Measurements from ENCODE around the gene CBX5. TPM values are rescaled to one million over a fixed set of nuclear protein-coding genes. Genes with fewer than 3 reads are reported as not detected.

The CBX5 gene
- polyA plus RNA-seq, 3 donors from 2014 or later, result 5.9 to 23.6 (median 11.5) TPM

DNA sequence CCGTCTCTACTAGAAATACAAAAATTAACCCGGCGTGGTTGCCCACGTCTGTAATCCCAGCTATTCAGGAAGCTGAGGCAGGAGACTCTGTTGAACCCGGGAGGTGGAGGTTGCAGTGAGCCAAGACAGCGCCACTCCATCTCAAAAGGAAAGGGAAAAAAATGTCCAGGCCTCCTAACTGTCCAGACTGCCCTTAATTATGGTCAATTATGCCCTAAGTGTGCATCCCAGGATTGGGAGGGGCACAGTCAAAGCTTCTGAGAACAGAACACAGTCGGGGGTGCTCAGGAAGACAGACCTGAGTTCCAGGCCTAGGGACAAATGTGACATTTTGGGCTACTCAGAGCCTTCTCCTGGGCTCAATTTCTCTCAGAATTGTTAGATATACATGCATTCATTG lies 59.4 kb downstream of the CBX5 start:
- Mint-ChIP-seq H3K27ac (no peak overlapping the region), H3K4me3 (no peak overlapping the region), H3K4me1 (peaks cover 27 to 30% of the 10 kb centered on the region in 2 donors), H3K9me3 (no peaks in the 10 kb centered on the region), H3K27me3 (ENCODE audit: low read depth in 3 of 3) (peaks cover 8 to 16% (median 12%) of the 10 kb centered on the region in 3 donors), H3K36me3 (no peaks in the 10 kb centered on the region)
- DNase-seq, result no peak

DNA sequence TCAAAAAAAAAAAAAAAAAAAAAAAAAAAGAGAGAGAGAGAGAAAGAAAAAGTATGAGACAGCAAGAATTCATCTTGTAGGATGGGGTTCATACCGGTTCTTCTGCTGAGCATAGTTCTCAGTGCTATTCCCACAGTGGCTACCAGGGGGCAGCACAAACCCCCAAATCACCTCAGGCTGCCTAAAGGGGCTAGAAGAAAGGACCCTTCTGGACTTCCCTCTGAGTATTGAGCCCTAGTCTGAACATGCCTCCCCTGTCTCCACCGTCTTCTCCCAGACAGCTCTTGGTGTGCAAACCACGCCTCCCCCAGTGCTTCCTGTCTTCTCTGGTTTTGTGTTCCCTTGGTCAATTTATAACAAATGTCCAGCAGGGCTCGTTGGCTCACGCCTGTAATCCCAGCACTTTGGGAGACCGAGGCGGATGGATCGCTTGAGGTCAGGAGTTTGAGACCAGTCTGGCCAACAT lies 59.8 kb downstream of the CBX5 start:
- peak; percentile 40 to 54 (median 51) for DNase-seq
- Mint-ChIP-seq H3K27ac (no peak overlapping the region), H3K9me3 (no peaks in the 10 kb centered on the region), H3K4me1 (peaks cover 32 to 35% of the 10 kb centered on the region in 2 donors), H3K27me3 (ENCODE audit: low read depth in 3 of 3) (peaks cover 9 to 17% (median 12%) of the 10 kb centered on the region in 3 donors), H3K4me3 (no peak overlapping the region), H3K36me3 (no peaks in the 10 kb centered on the region)

DNA sequence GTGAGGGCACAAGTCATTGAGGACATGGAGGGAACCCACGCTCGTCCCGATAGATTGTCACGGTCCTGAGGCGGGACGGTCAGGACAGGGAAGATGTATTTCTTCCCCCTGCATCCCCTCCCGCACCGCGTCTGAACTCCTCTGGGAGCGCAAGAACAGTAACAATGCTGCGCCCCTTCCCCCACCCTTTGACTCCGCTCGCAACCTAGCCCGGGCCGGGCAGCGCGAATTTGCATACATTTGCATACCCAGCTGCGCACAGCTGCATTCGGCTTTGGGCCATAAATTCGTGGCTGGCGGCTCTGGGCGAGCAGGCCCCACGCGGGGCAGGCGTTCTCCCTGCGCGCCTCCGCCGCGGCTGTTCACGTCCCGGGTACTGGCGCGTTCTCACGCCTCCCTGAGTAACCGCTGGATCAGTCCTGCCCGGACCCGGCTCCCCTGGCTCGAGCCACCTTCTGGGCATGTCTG lies 62.1 kb downstream of the CBX5 start:
- no peak for DNase-seq
- H3K4me3 Mint-ChIP-seq, result peak overlapping the region in 3 of 5 donors; percentile 15 to 58 (median 56)
- H3K9me3 Mint-ChIP-seq, result no peaks in the 10 kb centered on the region

DNA sequence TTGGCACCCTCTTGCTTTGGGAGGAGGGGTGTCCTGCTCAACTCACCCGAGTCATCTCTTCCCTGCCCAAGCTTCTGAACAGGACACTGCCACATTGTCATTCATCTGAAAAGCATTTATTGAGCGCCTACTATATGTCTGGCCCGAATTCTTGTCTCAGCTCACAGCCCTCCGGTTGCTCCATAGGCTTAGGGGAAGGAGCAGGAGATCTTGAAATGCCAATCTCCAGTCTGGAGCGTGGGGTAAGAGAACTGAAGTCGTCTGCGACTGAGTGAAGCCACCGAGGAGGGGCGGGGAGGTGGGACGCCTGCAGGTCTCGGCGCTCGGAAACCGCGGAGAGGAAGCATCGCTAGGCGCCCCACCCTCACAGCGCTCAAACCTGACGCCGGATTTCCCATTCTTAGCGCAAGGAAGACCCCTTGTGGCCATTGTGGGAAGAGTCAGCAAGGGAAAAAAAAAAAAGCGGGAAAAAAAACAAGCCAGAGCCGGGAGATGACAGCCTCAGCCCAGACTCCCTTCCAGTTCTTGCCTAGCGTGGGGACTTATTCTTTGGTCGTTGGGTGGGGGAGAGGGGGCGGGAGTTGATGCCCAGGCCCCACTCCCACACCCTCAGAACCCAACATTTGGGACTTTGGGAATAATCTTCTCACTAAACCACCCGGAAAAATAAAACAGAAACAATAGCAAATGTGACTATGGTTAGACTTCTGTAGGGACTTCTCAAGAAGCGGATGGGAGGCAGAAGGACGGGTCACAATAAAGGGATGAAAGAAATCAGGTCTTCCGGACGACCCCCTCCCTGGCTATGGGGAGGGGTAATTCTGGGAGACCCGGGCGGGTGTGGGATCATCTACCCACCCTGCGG lies 62.9 kb downstream of the CBX5 start:
- H3K4me3 Mint-ChIP-seq, result peak overlapping the region; percentile 77 to 88 (median 83)
- H3K9me3 Mint-ChIP-seq, result no peaks in the 10 kb centered on the region
- DNase-seq, result peak; percentile 70 to 73 (median 71)
- H3K4me1 Mint-ChIP-seq, result peaks cover 38% of the 10 kb centered on the region in 2 donors
- peak overlapping the region; percentile 42 to 87 (median 70) for H3K27ac Mint-ChIP-seq
- H3K27me3 Mint-ChIP-seq (ENCODE audit: low read depth in 3 of 3), result peaks cover 9 to 20% (median 15%) of the 10 kb centered on the region in 3 donors
- H3K36me3 Mint-ChIP-seq, result no peaks in the 10 kb centered on the region

More for the DNA sequence above, 62.1 kb downstream of the CBX5 start:
- no peaks in the 10 kb centered on the region for H3K36me3 Mint-ChIP-seq
- H3K27me3 Mint-ChIP-seq (ENCODE audit: low read depth in 3 of 3), result peaks cover 9 to 19% (median 14%) of the 10 kb centered on the region in 3 donors
- peak overlapping the region in 1 of 6 donors; percentile 48 for H3K27ac Mint-ChIP-seq
- peaks cover 38% of the 10 kb centered on the region in 2 donors for H3K4me1 Mint-ChIP-seq

DNA sequence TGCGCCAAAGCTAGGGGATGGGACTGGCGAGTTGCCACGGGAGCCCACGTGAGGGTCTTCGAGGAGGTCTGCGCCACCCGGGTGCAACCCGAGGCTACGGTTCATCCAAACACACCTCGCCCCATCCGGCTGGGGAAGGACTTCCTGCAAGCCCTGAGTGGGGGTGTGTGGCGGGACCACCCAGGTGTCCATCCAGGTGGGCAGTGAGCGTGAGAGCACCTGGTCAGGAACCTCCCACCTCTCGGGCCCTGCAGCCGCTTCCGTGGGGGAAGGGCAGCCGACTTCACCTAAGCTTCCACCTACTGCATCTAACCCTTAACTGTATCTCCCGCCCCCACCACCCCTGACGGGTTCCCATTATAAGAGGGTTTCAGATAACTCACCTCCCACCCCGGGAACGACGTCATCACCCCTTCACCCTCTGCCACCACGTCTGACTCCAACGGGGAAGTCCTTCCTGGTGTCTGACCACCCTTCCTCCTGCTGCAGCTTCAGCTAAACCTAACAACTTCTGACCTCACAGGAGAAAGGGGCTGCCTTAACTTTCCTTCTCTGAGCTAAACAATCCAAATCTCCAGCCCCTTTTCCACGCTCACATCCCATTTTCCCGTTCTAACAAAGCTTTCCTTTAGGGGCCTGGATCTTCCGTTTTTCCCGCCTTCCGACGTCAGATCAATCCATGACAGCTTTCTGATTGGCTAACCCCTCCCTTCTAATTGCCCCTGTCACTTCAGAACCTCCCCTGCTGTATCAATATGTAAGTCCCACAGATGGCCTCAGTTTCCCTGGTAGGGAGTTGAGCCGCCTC lies 63.7 kb downstream of the CBX5 start:
- Mint-ChIP-seq H3K4me3 (peak overlapping the region; percentile 77 to 89 (median 83)), H3K4me1 (peaks cover 38% of the 10 kb centered on the region in 2 donors), H3K27ac (peak overlapping the region; percentile 49 to 87 (median 70)), H3K36me3 (no peaks in the 10 kb centered on the region), H3K27me3 (ENCODE audit: low read depth in 3 of 3) (peaks cover 9 to 24% (median 15%) of the 10 kb centered on the region in 3 donors), H3K9me3 (no peaks in the 10 kb centered on the region)
- peak; percentile 39 to 42 (median 41) for DNase-seq

DNA sequence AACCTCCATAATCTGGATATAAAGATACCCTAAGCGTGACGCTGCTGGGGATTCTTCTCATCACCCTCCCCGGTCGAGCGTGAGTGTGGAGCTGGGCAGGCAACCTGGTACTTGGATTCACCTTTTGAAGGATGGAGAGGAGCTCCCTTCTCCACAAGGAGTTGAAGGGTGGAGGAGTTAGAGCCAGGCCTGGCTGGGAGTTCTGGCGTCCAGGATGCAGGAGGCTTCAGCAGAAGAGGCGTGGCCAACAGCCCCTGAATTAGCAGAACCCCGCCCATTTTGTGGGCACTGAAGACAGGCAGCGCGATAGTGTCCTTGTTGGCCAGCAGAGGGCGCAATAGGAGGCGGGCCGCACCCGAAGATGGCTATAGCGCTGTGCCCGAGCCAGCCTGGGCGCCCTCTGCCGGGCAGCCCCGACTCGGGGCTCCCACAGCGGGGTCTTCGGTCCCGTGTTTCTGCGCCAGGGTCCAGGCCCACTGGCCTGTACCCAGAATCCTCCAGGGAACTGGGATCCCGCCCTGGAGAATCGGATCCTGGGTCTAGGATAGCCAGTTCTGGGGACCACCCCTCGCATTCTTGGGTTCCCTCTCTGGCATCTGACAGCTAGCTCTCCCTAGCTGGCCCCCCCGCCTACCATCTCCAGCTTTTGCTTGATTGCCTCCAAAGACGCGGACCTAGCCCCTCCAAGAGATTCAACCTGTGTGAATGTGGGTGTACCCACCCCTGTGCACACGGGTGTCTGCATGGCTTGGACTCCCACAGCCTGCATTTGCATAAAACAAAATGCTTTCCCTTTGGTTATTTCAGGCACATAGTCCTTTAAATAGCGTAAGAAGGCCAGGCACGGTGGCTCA lies 65.1 kb downstream of the CBX5 start:
- H3K4me1 Mint-ChIP-seq, result peaks cover 38% of the 10 kb centered on the region in 2 donors
- H3K27me3 Mint-ChIP-seq (ENCODE audit: low read depth in 3 of 3), result peaks cover 9 to 28% (median 13%) of the 10 kb centered on the region in 3 donors
- no peaks in the 10 kb centered on the region for H3K9me3 Mint-ChIP-seq
- peak; percentile 89 to 93 (median 92) for DNase-seq
- H3K27ac Mint-ChIP-seq, result peak overlapping the region in 2 of 6 donors; percentile 20 to 68
- no peaks in the 10 kb centered on the region for H3K36me3 Mint-ChIP-seq
- peak overlapping the region; percentile 70 to 89 (median 74) for H3K4me3 Mint-ChIP-seq

DNA sequence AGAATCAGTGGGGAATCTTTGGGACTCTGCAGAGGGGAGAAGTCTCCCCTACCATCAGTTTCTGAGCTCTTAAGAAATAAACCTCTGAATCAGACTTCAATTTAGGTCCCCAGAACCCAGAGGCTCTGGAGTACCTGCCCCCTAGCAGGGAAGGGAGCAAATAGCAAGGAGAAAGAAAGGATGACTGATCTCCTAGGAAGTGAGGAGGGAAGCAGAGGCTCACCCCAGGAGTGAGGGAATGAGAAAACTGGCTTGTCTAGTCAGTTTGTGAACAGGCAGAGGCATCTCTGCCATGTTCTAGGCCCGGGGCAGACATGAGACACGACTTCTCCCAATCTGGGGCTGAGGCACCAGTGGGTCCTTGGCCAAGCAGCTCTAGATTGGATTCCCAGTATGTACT lies 66.8 kb downstream of the CBX5 start:
- no peak overlapping the region for H3K27ac Mint-ChIP-seq
- DNase-seq, result no peak
- no peaks in the 10 kb centered on the region for H3K9me3 Mint-ChIP-seq
- H3K27me3 Mint-ChIP-seq (ENCODE audit: low read depth in 3 of 3), result peaks cover 13 to 26% (median 14%) of the 10 kb centered on the region in 3 donors
- peaks cover 29 to 33% of the 10 kb centered on the region in 2 donors for H3K4me1 Mint-ChIP-seq
- H3K36me3 Mint-ChIP-seq, result no peaks in the 10 kb centered on the region
- no peak overlapping the region for H3K4me3 Mint-ChIP-seq

DNA sequence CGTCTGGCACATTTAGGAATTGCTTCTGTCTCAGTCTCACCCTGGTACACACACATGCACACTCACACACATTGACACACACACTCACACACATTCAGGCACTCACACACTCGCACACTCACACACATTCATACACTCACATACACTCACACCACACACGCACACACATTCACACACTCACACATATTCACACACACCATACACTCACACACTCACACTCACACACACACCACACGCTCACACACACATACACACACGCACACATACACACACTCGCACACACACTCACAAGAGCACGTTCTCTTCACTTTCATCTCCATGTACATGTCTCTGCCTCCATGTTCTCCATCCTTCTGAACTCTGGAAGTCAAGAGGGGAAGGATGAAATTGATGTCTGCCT lies 68.0 kb downstream of the CBX5 start:
- peaks cover 21 to 24% of the 10 kb centered on the region in 2 donors for H3K4me1 Mint-ChIP-seq
- DNase-seq, result no peak
- peaks cover 0 to 2% (median 0%) of the 10 kb centered on the region in 6 donors for H3K9me3 Mint-ChIP-seq
- H3K36me3 Mint-ChIP-seq, result no peaks in the 10 kb centered on the region
- peaks cover 11 to 21% (median 13%) of the 10 kb centered on the region in 3 donors for H3K27me3 Mint-ChIP-seq (ENCODE audit: low read depth in 3 of 3)
- H3K4me3 Mint-ChIP-seq, result no peak overlapping the region
- H3K27ac Mint-ChIP-seq, result no peak overlapping the region

DNA sequence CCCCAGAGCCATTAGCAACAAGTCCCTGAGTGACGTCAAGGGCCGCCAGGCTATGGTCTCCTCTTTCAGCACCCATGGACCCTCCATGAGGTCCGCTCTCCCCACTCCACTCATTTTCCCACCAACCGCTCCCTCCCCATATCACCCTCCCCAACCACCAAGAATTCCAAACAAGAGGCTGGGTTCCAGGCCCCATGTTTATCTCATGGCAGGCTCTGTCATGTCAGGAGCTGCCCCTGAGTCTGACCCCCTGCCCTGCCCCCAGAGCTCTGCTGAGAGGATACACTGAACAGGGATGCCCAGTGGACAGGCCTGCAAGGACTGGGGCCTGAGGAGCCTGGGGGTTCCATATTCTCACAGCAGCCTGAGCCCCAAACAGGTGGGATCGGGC lies 69.5 kb downstream of the CBX5 start:
- H3K27ac Mint-ChIP-seq, result no peak overlapping the region
- peaks cover 0 to 2% (median 0%) of the 10 kb centered on the region in 6 donors for H3K9me3 Mint-ChIP-seq
- no peaks in the 10 kb centered on the region for H3K36me3 Mint-ChIP-seq
- peaks cover 6 to 9% of the 10 kb centered on the region in 2 donors for H3K4me1 Mint-ChIP-seq
- no peak overlapping the region for H3K4me3 Mint-ChIP-seq
- no peak for DNase-seq
- peaks cover 7 to 24% (median 14%) of the 10 kb centered on the region in 3 donors for H3K27me3 Mint-ChIP-seq (ENCODE audit: low read depth in 3 of 3)

DNA sequence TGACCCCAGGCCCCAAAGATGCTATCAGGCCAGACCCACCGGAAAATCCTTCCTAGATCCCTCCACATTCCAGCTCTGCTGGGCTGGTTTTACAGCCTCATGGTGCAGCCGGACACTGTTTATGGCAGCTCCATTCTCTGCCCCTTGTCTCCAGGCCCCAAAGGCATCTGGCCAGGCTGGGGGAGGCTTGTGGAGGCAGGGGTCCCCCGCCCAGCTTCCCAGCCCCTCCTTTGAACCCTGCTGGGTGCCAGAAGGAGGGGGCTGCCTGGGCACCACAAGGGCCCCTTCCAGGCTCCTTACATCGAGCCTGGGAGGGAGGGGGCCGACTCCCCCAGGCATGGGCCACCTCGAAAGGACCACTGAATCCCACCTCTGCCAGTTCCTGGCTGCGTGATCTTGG lies 71.3 kb downstream of the CBX5 start:
- no peak overlapping the region for H3K27ac Mint-ChIP-seq
- no peak for DNase-seq
- H3K36me3 Mint-ChIP-seq, result no peaks in the 10 kb centered on the region
- peaks cover 5 to 25% (median 21%) of the 10 kb centered on the region in 3 donors for H3K27me3 Mint-ChIP-seq (ENCODE audit: low read depth in 3 of 3)
- H3K9me3 Mint-ChIP-seq, result peaks cover 0 to 2% (median 0%) of the 10 kb centered on the region in 6 donors
- H3K4me3 Mint-ChIP-seq, result no peak overlapping the region
- no peaks in the 10 kb centered on the region for H3K4me1 Mint-ChIP-seq

DNA sequence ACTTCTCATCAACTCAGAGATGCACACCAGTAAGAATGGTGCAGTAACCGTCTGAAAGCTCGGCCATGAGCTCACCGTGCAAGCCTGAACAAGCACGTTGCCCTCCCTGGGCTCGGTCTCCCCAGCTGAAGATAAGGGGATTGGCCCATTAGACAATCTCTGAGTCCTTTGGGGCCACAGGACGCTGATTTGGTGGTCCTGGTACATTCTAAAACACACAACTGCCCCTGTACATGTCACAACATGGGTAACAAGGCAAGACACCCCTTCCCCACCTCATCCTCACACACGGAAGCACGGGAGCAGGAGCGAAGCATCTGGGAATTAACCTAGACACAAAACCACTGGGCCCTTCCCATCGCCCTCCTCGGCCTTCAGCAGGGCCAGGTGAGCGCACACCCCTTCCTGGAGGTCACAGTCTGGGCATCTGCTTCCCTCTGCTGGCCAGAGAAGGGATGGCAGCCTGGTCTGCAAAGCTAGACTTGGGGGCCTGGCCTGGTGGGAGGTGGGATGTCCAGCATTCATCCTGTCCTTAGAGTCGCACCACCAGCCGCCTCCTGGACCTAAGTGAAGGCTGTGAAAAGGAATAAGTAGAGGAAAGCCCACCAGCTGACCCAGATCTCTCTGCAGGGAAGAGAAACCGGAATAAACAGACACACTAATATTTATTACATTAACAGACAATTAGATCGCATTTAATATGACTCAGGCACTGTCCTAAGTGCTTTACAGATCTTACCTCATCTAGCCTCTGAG lies 72.2 kb downstream of the CBX5 start:
- Mint-ChIP-seq H3K4me1 (no peaks in the 10 kb centered on the region), H3K36me3 (no peaks in the 10 kb centered on the region), H3K4me3 (no peak overlapping the region), H3K27me3 (ENCODE audit: low read depth in 3 of 3) (peaks cover 3 to 28% (median 21%) of the 10 kb centered on the region in 3 donors), H3K9me3 (peaks cover 0 to 2% (median 0%) of the 10 kb centered on the region in 6 donors), H3K27ac (no peak overlapping the region)
- DNase-seq, result peak; percentile 63 to 69 (median 64)

DNA sequence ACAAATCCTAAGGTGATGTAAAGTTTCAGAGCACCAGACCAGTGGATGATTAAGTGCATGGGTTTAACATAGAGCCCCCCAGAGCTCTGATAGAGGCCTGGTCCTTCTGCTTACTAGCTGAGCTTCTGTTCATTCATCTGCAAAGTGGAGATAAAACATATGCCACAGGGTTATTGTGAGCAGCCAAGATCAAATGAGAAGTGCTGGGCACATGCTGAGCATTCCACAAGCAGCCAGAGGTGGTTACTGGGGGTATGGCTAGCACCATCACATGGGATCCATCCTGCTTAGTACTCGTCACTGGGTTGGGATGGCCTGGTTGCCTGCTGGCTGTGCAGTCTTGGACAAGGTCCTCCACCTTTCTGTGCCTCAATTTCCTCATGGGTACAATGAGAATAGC lies 73.1 kb downstream of the CBX5 start:
- Mint-ChIP-seq H3K4me3 (no peak overlapping the region), H3K27ac (no peak overlapping the region), H3K9me3 (peaks cover 0 to 2% (median 0%) of the 10 kb centered on the region in 6 donors), H3K27me3 (ENCODE audit: low read depth in 3 of 3) (peaks cover 2 to 25% (median 23%) of the 10 kb centered on the region in 3 donors), H3K4me1 (no peaks in the 10 kb centered on the region), H3K36me3 (no peaks in the 10 kb centered on the region)
- DNase-seq, result no peak
